Limb (tissue), 2 donors: Measurements from ENCODE around the gene TLCD3B.

Source experiments
- DNase-seq, 2 donors: peaks; one replicate each; pipeline ENCODE4 v3.0.0-alpha.2; 2016; ENCODE audit errors: extremely low spot score in 2 of 2

Gene TLCD3B, protein sequence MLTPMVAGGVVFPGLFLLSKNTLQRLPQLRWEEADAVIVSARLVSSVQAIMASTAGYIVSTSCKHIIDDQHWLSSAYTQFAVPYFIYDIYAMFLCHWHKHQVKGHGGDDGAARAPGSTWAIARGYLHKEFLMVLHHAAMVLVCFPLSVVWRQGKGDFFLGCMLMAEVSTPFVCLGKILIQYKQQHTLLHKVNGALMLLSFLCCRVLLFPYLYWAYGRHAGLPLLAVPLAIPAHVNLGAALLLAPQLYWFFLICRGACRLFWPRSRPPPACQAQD

DNA sequence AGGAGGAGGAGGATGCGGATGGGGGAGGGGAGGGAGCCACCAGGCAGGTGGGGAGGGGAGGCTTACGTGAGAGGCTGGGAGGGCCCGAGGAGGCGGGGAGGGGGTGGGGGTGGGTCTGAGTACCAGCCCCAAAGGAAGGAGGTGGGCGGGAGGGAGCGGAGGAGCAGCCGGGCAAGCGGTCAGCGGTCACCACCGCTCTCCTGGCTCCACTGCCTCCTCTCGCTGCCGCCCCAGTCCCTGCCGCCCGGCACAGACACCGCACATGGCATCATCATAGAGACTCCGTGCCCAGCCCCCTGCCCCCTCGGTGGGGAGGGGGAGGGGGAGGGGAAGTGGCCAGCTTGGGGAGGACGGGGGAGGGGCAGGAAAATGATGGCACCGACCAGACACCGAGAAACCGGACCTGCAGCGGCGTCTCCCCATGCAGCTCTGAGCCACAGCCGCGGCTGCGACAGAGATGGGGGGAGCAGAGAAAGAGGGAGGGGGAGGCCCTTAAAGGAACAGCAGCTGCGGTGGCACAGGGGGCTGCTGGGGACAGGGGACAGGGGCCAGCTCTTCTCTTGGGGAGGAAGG, at the start of gene TLCD3B:
TSS of gene TLCD3B (minus strand) at position 431 of the 573 bp plus-strand sequence. CDS start 744 bp downstream, outside the sequence.
- peak in 1 of 2 donors; percentile 67 for DNase-seq

DNA sequence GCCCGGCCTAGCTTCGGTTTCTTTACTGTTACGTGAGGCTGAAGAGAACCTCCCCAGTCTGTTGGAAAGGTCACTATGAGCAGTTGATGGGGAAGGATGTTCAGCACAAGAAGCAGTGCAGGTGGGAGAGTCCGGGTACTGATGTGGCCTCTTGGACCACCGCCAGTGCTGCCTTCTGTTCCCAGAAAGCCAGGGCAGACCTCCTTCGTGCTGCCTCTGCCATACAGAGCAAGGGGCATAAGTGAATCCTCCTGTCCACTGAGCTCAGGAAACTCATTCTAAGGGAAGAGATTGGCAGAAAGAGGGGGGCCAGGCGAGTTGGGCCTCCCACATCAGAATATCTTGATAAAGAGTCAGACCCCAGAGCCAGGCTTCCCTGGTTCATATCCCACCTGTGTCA, 48.4 kb upstream of the TLCD3B start:
- DNase-seq = no peak

DNA sequence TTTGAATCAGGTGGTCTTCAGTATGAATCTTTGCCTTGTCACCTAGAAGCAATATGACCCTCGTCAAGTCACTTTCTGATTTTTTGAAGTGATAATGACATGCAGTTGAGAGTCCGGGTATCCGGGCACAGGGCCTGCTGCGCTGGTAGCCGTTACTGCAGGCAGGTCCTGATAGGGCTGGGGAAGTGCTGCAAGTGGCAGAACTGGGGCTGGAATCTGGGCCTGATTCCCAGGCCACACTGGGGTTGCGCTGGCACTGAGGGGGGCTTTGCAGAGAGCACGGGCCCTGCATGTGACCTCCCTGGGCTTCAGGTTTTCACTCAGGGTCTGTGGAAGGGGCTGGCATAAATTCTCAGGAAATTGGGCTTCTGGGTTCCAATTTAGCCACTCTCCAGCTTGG, 47.7 kb upstream of the TLCD3B start:
- no peak for DNase-seq

DNA sequence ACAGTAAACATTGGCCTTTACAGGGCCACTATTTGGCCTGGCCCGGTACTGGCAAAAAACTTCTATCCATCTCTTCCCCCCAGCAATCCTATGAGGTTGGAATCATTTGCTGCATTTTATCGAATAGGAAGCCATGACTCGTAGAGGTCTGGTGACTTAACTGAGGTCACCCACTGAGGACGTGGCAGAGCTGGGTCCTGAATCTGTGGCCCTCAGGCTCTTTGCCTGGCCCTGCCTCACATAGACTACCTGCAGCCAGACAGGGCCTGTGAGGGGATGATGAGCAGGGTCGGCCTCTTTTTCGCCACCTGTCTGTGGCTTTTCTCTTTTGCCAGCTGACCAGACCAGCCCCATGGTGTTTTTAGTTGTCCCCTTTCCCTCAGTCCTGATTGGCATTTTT, 46.6 kb upstream of the TLCD3B start:
- DNase-seq = no peak

DNA sequence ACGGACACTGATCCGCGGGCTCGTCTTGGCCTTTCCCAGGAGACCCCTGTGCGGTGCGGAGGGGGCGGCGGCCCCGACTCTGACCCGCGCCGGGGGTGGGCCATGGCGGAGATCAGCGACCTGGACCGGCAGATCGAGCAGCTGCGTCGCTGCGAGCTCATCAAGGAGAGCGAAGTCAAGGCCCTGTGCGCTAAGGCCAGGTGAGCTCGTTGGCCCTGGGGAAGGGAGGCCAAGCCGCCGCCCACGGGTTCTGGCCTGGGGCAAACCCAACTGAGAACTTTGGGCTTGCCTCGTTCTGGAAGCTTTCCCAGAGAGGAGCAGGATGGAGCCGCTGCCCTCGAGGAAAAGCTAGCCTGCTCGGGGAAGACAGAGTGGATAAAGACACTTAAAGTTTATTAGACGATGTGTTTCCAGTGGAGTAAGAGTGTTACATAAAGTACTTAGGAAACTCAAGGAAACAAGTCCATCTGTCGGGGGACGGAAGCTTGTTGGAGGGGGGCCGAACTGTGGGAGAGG, 45.3 kb upstream of the TLCD3B start:
- no peak for DNase-seq

DNA sequence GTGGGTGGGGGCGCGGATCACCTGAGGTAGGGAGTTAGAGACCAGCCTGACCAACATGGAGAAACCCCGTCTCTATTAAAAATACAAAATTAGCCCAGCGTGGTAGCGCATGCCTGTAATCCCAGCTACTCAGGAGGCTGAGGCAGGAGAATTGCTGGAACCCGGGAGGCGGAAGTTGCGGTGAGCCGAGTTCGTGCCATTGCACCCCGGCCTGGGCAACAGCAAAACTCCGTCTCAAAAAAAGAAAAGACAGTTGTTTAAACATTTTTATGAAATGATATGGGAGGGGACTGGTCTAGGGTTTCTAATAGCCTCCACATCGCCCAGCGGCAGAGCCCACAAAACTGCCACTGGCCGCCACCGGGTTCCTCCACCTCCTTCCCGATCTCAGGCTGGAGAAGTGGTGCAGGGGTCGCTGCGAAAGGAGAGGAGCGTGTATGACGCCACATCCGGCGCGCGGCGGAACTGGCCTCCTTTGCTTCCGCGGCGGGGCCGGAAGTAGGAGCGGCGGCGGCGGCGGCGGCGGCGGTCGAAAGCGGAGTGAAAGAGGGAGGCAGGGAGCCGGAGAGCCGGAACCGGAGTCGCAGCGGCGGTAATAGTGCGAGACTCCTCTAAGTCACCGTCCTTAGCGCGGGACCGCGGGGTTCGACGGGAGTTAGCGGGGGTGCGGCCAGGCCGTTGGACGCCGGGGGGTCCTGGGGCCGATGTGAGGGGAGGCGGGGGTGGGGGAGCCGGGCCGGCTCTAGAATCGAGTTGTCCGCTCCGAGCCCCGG, 44.6 kb upstream of the TLCD3B start, which contains the start of gene PPP4C:
TSS of gene PPP4C (plus strand) at position 492 of the 773 bp plus-strand sequence. CDS start 384 bp downstream, outside the sequence.
- DNase-seq = peak; percentile 90 to 92

DNA sequence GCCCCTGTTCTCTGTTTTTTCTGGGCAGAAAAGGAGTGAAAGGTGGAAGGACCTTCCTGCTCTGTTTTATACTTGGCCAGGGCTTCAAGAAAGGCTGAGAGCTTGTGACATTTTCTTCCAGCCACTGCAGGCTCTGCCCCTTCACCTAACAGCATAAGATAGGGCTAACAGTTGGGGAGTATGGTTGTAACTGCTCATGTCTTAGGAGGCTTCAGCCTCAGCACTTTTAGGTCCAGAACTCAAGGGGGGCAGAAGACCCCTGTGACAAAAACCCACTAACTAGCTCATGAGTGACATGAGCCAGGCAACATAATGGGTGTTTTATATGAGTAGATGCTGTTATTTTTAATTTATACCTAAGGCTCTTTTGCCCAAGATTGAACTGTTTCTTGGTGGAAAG, 39.4 kb upstream of the TLCD3B start:
- no peak for DNase-seq

DNA sequence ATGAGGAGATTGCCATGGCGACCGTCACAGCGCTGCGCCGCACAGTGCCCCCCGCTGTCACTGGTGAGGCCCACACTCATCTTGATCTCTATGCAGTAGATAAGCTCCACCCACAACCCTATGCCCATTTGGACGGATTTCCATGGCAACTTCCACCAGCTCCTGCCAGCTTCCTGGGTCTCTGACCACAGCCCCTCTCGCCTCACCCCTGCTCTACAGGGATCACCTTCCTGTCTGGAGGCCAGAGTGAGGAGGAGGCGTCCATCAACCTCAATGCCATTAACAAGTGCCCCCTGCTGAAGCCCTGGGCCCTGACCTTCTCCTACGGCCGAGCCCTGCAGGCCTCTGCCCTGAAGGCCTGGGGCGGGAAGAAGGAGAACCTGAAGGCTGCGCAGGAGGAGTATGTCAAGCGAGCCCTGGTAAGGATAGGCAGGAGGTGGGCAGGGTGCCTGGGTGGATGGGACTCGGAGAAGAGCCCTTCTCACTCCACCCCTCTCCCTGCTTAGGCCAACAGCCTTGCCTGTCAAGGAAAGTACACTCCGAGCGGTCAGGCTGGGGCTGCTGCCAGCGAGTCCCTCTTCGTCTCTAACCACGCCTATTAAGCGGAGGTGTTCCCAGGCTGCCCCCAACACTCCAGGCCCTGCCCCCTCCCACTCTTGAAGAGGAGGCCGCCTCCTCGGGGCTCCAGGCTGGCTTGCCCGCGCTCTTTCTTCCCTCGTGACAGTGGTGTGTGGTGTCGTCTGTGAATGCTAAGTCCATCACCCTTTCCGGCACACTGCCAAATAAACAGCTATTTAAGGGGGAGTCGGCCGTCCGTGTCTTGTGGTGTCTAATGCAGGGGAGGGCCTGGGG, 38.8 kb upstream of the TLCD3B start:
- no peak for DNase-seq

DNA sequence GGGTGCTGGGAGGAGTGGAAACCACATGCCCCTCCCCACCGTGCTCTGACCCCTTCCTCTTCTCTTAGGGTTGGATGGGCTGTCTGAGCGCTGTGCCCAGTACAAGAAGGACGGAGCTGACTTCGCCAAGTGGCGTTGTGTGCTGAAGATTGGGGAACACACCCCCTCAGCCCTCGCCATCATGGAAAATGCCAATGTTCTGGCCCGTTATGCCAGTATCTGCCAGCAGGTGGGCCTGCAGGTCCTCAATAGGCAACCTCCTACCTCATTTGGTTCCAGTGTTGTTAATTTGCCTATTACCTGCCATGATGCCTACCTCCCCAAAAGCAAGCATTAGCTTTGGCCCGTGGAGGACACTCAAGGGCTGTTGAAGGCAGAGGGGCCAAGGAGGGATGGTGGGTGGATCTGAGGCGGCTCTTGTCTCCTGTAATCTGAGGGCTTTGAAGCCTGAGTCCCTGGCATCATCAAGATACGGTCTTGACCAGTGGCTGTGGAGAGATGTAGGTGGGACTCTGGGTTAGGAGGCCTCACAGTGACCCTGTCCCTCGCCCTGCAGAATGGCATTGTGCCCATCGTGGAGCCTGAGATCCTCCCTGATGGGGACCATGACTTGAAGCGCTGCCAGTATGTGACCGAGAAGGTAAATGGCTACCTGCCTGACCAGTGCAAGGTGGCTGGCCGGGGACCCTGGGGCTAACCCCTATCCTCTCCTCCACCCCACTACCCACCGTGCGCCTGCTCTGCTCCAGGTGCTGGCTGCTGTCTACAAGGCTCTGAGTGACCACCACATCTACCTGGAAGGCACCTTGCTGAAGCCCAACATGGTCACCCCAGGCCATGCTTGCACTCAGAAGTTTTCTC, 37.9 kb upstream of the TLCD3B start:
- DNase-seq = peak in 1 of 2 donors; percentile 50

DNA sequence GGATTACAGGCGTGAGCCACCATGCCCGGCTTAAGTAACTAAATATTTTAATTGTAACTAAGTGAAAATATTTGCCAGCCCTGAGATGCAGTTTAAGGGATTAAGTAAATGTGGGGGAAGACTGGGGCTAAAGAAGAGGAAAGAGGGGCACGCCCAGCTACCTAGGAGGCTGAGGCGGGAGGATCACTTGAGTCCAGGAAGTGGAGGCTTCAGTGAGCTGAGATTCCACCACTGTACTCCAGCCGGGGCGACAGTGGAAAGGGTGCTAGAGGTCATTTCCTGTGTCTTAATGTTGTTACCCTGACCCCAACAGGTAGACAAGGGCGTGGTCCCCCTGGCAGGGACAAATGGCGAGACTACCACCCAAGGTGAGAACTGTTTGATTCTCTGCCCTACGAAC, 37.3 kb upstream of the TLCD3B start:
- DNase-seq = no peak

DNA sequence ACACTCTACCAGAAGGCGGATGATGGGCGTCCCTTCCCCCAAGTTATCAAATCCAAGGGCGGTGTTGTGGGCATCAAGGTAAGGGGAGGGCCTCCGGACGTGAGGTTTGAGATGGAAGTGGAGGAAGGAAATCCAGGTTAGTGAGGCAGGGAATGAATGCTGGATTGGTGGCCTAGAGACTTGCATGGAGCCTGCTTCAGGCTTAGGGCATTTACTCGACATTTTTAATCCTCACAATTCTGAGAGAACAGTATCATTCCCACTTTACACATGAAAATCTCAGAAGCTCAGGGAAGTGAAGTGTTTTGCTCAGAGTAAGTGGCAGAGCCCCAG, 36.5 kb upstream of the TLCD3B start:
- no peak for DNase-seq

DNA sequence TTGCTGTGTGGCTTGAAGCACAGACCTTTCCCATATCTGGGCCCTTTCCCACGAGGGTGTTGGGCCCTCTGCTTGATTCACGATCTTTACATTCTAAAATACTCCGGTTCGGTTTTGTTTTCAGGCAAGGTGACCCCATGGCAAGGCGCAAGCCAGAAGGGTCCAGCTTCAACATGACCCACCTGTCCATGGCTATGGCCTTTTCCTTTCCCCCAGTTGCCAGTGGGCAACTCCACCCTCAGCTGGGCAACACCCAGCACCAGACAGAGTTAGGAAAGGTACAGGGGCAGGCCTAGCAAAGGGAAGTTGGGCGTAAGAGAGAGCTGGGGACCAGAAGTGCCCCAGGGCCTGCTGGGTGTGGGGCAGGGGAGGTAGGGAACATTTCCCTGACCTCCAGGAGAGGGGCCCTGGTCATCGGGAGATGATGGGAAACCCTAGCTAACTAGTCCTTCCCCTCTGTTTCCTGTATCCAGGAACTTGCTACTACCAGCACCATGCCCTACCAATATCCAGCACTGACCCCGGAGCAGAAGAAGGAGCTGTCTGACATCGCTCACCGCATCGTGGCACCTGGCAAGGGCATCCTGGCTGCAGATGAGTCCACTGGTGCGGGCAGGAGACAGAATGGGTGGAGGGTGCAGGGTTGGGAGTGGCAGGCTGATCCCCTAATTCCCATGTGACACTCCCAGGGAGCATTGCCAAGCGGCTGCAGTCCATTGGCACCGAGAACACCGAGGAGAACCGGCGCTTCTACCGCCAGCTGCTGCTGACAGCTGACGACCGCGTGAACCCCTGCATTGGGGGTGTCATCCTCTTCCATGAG, 35.9 kb upstream of the TLCD3B start:
- no peak for DNase-seq

DNA sequence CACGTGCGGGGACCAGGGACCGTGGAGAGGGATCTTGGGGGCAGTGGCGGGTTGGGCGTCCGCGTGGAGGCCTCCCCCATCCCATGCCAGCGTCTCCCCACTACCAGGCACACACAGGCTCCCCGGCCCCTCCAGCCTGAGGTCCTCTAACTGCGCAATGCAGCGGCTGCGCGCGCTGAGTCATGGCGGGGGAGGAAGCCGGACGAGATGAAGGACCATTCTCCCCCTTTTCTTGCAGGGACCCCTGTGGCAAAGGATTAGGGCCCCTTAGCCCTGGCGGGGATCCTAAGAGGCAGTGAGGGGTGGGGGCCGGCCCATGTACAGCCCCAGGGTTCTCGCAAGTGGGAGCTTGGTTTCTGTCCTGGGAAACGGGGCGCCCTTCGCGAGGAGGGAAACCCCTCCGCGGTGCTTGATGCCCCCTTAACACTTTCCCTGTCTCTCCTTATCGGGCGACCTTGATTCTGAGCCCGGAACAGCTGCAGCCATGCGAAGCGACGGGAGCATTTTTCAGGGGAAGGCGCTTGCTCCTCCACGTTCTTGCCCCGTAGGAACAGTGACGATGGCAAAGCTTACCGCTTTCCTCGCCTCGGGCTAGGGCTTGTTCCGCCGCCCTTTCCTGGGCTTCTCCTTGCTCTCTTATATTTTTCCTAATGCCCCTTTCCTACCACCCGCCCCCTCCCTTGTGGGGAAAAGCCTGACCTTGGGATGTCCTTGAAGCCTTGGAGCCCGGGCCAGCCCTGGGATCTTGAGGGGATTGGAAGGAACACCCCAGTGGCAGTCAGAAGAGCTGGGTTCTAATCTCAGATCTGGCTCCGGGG, 35.1 kb upstream of the TLCD3B start:
- DNase-seq = peak in 1 of 2 donors; percentile 27

DNA sequence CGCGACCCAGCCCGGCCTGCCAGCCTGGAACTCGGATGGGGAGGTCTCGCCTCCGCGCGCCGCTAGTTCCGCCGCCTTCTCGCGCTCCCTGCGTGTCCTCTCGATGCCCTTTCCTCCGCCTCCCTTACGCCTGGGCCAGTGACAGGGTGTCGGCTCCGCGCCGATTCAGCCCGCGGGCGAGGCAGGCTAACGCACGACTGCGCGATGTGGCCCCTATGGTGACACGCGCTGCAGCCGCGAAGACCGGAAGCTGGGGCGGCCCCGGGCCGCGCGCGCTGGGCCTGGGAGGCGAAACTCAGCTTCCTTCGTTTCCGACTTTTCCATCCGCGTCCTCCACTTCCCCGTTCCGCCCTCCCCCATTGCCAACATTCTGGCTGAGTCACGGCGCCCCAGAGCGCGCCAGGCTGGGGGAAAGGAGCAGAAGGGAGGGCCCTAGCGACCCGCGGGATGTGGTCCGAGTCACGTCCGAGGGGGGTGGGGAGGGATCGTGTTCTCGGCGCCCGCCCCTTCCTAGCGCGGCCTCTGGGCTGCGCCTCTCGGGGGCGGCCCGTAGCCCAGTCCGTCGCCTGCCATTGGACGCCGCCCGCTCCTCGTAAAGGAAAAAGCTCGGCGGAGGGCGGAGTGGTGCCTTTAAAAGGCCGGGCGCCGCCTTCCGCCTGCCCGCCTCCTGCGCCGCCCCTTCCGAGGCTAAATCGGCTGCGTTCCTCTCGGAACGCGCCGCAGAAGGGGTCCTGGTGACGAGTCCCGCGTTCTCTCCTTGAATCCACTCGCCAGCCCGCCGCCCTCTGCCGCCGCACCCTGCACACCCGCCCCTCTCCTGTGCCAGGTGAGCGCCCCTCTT, 34.3 kb upstream of the TLCD3B start, which contains the start of gene ALDOA:
TSS of gene ALDOA (plus strand) at position 659 of the 841 bp plus-strand sequence. CDS start 1,138 bp downstream, outside the sequence.
- peak; percentile 98 for DNase-seq

DNA sequence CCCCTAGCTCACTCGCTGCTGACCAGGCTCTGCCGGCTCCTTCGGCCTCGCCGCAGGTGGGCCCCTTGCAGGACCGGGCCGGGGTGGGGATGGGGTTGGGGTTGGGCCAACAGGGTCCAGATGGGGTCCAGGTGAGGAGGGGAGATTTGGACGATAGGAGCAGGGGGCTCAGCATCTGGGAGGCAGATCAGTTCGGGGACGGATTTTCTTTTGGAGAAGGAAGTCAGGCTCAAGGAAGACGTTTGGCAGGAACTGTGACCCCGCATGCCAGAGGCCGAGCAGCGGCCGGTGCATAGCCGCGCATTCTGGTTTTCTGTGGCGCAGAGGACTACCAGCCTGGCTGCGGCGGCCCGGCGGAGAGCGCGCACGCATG, 33.6 kb upstream of the TLCD3B start:
- DNase-seq = no peak

DNA sequence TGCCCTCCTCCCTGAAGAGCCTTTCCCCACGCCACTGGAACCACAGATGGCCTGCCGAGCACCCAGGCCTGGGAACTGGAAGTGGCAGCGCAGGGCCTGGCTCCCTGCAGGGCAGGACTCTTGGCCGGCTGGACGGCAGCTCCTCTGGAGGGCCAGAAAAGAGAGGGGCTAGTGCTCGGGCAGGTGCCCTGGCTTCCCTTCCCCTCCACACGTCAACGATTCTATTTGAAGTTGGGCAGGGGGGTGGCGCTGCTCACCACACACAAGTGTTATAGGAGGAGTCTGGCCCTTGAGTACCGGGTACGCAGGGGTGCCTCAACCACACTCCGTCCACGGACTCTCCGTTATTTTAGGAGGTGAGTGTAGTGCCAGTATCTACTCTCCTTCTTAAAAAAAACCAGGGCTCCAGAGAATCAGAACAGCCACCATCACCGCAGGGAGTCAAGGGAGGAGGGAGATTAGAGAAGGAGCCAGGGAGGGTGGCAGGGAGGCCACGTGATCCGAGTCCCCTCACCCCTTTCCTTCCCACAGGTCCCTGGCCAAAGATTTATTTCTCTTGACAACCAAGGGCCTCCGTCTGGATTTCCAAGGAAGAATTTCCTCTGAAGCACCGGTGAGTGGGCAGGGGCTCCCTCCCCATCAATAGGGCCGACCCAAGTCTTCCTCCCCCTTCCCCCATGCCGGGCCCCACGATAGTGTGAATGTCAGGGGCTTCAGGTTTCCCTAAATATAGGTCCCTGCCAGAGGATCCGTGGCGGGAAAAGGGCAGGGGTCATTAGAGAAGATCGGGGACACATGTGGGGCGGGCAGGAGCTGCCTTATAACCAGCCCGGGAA, 33.0 kb upstream of the TLCD3B start:
- peak; percentile 49 to 73 for DNase-seq
